ENCODE results near the gene RREB1.

RREB1 gene

DNA sequence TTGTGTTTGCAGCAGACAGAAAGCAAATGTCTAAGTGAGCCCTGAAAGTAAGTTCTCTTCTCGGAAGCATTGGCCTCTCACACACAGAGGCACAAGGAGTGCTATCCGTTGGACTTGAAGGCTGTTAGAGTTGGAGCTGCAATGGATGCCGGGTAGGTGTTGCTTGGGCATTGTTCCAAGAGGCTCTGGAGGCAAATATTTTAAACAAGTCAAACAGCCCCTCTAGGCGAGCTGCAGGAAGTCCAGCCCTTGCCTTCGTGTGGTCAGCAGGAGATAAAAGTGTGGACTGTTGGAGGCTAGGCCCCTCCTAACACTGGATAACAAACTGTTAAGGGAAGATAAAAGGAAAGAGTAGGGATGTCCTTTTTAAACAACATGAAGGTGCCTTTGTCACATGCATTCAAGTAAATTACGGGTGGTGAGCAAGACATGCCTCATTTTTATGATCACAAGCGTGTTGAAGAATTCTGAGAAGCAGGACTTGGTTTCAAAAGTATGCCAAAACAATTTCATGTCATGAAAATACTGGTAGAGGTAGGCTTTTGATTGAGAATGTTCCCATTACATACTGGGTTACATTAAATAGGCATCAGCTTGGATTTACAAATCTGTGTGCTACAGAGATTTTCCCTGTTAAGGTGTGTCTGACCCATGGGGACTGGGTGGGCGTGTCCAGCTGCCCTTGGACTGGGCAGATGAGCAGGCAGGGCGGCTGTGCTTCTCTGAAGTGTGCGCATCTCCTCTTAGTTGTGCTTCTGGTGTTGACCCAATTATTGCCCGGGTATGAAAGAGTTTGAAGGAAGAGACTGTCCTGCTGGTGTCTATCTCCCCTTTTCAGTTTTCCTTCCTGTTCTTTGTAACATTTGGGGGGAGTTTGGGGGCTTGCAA, 57.5 kb downstream of the RREB1 start:
- no peak for DNase-seq (ENCODE audit: low read depth)

DNA sequence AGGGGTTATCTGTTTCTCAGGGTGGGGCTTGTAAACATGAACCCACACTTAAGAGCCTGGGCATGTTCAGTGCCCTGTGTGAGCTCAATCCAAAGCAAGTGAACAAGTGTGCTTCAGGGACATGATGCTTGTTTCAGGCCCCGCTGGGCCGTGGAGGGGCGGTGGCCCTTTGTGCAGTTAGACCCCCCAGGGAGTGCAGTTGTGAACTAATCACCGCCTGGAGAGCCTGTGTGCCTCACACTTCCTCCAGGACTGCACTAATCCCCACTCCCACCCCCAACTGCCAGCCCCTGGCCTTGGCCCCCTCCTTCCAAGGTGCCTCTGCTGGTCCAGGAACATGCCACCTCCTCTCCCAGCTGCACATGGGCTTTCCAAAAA, 58.1 kb downstream of the RREB1 start:
- DNase-seq (ENCODE audit: low read depth), result no peak

DNA sequence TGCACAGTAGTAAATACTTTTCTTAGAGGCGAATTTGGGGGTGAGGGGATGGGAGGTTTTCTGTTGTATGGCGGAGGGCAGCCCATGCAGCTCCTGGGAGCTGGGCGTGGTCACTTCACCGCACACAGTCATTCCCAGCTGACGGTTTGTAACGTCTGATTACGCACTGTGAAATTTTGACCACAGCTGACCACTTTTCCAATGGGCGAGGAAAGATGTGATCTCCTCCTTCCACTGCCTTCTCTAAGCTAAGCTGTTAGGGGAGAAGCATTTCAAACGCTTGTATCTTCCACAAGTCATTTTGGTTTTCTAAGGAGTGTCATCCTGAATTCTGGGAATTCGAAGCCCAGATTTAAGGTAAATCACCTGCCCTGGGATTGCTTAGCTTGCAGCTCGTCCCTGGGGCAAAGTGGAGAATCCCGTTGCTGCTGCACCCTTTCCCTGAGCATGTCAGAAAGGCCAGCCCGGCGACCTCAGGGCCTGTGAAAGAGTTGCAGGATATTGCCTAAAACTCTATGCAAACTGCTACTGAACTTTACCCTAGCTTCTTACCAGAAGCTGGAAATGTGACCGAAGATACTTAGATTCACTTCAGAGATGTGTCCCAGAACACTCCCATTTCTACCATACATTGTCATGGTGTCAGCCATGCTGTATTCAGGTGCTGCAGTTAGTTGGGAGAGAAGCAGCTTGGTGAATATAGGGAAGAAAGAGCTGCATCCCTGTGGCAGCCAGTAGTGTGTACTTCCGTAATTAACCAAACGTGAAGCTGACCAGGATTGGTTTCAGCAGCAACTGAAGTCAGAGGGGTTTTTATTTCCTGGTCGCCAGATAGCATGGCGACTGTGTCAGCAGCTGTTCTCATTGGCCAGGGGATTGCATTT, 58.9 kb downstream of the RREB1 start:
- no peak for DNase-seq (ENCODE audit: low read depth)

DNA sequence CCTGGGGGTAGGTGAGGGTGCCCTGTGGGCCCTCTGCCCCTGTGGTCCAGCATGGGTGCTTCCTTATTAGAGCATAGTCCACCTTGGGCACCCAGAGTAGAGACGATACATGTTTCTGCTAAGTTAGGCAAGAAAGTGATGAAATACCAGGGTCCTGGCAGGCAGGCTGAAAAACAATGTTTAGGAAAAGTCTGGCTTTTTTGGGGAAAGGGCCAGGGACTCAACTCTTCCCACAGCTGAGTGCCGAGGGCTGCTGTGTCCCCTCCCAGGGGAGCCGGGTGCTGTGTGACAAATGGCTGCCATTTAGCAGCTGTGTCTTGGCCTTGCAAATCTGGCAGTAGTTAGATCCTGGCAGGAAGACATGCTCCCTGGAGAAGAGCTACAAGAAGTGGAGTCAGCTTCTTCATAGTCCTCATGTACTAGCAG, 61.5 kb downstream of the RREB1 start:
- no peak for DNase-seq (ENCODE audit: low read depth)

DNA sequence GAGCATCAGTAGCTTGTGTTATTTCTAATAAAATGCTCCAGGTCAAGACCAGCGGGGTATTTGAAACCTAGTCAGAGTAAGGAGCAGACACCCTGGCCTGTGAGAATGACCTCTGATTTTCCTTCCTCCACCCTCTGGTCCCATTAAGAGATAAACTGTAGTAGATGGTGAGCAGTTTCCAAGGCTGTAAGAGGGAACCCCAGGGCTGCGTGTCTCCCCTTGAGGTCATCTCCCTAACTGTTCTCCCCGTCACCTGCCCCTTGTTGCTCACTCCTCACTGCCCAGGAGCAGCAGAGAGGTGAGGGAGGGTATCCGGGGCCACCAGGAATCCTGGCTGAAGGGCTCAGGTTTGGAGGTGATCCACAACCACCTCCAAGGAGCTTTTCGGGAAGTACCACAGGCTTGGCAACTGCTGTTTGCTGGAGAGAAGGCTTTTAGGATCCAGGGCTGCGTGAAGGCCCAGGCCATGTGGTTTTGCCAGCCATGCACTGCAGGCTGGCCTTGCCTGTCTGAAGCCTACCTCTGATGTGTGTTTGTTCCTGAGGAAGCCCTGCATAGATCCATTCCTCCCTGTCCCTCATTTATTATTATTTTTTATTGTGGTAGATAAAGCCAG, 62.5 kb downstream of the RREB1 start:
- DNase-seq (ENCODE audit: low read depth), result no peak

DNA sequence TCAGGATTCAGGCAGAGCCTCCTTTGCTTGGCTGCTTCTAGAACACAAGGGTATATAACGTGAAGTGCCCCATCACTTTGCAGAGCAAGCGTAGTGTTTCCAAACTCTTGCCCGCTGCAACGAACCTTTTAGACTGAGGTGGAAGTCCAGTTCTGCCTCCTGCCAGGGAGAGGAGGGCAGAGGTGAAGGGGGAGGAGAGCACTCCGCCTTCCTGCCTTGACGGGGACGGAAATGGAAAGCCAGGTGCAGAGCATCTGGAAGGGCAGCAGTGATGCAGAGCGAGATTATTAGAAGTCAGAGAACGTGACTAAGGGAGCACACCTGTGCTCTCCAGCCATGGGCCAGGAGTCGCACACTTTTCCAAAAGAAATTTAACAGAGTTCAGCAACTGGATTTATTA, 63.4 kb downstream of the RREB1 start:
- DNase-seq (ENCODE audit: low read depth), result no peak

DNA sequence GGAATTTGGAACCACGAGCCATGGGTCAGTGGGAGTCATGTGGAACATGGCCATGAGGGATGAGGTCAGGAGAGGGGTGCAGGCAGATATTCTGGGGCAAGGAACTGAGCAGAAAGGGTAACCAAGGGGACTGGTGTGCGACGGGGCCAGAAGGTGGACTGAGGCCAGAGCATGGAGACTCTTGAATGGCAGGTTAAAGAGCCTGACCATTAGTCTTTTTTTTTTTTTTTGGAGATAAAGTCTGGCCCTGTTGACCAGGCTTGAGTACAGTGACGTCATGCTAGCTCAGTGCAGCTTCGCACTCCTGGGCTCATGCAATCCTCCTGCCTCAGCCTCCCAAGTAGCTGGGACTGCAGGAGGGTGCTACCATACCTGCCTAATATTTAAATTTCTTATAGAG, 64.0 kb downstream of the RREB1 start:
- DNase-seq (ENCODE audit: low read depth), result no peak

DNA sequence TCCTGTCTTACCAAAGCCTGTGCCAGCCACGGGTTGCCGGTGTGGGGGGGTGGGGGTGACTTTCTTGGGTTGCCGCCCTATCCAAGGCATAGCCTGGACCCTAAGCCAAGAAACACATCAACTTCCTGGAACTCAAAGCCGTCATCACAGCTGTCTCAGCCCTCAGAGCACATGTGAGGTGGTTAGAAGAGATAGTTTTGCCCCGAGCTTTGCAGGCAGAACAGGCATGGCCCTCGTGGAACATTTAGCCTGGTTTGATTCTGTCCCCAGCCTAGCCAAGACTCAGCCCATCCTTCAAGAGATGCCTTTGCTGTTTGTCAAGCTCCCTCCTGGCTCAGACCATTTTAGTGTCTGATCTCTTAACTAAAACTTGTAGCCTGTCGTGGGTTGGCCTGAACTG, 64.9 kb downstream of the RREB1 start:
- no peak for DNase-seq (ENCODE audit: low read depth)

DNA sequence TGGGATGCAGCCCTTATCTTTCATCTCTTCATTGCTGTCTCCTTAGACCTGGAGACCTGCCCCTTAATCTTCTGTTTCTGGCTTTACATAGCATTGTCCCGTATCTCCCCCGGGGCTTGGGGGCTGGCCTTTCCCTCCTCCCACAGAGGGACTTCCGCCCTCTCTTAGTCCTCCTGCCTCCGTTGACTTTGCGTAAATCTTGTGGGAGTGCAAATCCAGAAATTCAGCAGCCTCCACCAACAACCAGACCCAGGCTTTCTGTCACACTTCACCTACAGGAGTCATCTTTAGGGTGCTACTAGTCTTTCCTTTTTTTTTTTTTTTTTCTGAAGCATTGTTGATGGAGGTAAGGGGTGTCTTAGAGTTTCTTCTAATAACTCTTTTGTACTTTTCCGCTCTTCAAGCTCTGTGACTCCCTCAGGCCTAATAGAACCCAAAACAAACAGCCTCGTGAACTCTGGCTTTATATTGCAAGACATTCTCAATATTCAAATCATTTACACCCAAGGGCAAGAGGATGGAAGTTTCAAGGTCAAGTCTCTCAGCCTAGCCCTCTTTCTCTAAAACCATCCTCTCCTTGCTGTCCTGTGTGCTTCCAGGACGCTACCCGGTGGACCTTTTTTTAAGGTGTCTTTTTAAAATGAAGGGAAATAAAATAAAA, 66.2 kb downstream of the RREB1 start:
- DNase-seq (ENCODE audit: low read depth), result no peak

DNA sequence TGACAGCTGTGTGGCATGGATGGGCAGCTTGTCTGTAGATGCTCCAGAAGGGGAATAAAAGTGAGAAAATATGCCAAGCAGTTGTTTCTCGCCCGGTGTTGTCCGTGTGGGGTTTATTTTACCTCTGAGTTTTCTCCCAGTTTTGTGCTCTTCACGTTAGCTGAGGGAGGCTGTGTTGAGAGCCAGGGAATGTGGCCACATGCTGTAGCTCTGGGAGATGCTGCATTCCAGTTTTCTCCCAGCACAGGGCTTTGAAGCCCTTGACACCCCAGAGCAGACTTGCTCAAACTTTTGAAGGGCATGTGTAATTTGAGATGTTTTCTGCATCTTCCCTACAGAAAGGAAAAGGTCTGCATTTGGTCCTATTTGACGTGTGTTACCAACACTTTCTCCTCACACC, 67.7 kb downstream of the RREB1 start:
- DNase-seq (ENCODE audit: low read depth), result no peak

DNA sequence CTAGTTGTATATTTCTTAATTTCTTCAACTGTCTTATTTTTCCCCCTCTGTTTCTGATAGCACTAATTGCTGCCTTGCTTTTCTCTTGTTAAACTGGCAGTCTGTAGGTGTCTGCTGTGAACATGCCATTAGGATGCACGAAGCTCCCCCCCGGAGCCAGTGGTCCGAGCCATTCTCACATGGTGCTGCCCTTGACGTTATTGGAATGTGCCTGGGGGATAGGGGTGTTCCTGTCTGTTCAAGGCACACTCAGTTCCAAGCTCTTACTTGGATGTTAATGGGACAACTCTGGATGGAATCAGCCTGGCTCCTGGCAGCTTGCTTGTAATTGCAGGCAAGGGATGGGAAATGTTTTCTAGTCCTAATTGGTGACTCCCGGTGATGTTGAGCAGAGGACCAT, 68.4 kb downstream of the RREB1 start:
- DNase-seq (ENCODE audit: low read depth), result no peak

DNA sequence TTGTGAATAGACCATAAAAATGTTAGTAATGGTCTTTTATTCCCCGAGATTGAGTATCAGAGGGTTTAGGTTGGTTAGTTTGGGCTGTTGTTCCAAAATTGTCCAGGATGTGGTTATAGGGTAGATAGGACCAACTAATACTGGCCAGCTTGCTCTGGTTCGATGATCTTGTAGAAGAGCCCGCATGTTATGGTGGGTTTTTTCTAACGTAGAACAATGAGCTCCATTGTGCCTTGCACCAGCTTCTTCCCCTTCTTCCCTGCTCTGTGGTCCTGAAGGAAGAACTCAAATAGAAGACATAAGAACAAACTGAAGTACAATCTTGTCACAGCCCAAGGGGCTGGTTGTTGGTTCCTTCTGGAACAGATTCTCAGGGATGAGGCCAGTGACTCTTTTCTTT, 70.5 kb downstream of the RREB1 start:
- no peak for DNase-seq (ENCODE audit: low read depth)

DNA sequence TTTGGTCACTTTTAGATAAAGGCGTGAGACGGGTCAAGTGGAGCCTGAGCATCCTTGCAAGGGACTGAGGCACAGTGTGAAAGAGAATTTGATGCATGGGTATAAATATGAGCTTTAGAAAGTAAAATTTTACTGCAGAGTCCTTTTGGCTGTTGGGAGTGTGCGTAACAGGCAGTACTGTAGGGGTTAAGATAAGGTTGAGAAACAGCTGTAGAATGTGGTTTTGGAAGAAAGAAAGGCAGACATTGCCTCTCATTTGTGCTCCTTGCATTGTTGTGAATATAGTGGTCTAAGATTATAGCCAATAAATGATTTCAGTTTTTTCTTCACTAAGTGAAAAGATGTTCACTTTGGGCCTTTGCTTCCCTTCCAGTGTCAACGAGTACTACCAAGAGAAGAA, 73.0 kb downstream of the RREB1 start:
- no peak for DNase-seq (ENCODE audit: low read depth)

DNA sequence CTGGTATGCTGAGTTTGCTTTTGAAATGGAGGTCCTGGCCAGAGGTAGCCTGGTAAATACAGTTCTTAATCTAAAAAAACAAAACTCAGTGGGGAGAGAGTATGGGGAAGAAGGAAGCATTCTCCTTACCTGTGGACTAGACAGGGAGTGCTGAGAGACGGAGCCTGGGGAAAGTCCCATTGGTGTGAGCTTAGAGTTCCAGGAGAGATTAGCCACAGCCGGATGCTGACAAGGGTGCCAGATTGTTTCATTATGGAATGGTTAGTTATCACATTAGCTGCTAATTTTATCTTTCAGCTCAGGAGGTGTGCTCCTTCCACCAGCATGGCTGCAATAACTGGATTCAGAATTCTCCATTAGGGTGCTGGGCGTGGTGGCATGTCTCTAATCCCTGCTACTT, 75.9 kb downstream of the RREB1 start:
- no peak for DNase-seq (ENCODE audit: low read depth)

DNA sequence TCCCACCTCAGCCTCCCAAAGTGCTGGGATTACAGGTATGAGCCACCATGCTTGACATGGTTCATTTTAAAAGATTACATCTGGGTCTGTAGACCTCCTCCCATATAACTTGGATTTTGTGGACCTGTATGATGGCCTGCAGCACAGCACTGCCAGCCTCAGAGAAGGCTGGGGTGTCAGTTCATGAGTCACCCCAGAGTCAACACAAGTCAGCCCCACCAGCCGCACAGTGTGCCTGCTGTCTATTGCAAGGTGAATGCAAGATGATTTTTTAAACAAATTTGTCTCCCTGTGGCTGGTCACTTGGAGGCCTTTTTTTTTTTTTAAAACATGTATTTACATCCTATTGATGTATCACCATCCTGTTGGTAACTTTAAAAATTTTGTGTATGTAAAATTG, 76.7 kb downstream of the RREB1 start:
- DNase-seq (ENCODE audit: low read depth), result no peak

DNA sequence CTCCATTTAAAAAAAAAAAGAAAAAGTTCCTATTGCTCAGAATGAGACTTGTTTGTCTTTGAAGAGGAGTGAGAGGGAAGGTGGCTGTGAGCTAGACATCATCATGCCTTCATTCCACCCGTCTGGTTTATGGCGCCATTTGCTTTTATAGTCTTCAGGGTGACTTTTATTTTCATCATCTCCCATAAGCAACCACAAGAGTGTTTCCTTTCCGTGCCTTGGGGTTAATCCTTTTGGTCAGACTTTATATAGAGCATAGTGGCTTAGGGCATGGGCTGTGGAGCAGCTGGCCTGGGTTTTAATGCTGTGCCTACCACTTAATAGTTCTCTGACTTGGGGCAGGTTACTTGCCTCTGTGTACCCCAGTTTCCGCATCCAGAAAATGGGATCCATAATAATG, 77.8 kb downstream of the RREB1 start:
- DNase-seq (ENCODE audit: low read depth), result no peak

DNA sequence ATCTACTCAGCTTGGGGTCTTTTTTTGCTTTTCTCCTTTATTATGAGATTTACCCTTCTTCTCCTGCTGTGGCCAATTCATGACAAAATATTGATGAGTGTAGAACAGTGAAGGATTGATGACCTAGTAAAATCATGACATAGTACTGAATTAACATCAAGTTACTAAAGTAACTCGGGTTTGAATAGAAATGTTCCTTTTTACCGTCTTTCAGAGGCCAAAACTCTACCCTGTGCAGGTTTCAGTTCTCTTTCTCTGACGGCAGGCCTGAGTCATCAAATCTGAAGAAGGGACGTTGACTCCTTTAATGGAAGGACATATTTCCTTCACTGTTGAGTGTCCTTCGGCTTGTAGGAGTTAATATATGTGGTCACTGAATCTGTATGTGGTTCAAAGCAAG, 80.7 kb downstream of the RREB1 start:
- DNase-seq (ENCODE audit: low read depth), result no peak

DNA sequence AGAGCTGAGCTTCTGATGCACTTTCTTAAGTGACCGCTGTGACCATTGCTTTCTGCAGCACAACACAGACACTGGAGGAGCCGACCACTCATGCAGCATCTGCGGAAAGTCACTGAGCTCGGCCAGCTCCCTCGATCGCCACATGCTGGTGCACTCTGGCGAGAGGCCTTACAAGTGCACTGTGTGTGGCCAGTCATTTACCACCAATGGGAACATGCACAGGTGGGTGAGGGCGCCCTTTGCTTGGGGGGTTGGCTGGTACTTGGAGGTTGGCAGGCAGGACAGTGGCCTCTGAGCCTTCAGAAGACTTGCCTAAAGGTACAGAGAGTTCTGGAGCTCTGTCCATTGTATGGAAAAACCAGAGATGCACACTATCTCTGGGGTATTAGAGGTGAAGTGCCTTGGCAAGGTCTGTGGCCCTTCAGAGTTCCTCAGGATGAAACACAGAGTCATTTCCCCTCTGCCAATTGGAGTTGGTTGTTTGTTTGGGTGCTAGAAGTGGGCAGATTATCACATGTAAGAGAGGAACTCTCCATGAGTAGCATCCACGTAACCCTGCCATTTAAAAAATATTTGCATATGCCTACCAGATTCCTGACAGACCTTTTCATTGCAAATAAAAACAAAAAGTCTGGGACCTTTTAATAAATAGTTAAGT, 81.5 kb downstream of the RREB1 start:
- no peak for DNase-seq (ENCODE audit: low read depth)

DNA sequence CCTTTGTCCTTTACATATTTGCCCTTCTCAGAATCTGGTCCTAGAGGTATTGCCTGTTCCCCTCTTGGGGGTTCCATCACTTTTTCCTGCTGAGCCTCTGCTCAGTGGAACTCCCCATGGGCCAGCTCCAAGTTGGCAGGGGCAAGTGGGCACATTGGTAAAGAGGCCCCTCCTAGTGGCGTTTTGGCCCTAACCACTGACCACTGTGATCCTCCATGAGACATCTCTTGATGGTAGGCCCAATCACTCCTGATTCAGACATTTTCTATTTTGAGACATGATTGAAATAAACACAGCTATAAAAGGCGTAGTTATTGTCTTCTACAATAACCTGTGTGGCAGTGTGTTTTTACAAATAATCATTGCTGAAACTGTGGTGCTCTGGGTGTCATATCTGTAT, 83.0 kb downstream of the RREB1 start:
- DNase-seq (ENCODE audit: low read depth), result no peak

DNA sequence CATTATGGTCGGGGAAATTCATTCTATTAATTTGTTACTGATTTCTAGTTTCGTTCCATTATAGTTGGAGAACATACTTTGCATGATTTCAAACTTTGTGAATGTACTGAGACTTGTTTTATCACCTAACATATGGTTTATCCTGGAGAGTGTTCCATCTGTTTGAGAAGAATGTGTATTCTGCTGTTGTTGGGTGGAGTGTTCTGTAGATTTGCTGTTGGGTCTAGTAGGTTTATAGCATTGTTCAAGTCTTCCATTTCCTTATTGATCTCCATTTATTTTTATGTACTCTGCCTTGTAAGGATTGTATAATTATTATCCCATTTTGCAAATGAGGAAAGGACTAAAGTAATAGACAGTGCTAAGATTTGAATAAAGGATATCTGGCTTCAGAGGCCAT, 85.4 kb downstream of the RREB1 start:
- DNase-seq (ENCODE audit: low read depth), result no peak

DNA sequence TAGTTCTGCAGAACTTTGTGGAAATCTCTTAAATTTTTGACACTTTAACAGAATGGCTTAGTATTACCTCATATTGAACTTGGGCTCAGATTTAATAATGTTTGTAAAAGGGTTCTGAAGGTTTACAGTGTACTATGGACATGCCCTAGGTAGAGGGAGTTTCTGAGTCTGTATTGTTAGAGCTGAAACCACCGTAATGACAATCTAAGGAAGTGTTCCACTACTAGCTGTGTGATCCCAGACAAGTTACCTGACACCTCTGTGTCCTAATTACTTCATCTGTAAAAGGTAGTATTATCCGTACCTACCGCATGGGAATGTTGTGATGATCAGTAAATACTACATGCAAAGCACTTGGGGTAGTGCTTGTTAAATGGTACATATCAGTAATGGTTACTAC, 86.9 kb downstream of the RREB1 start:
- DNase-seq (ENCODE audit: low read depth), result no peak

Measured in HS-5 (cell line).